Endothelial cell of umbilical vein (primary cell): ENCODE results near the gene THSD7B. TPM values are rescaled to one million over a fixed set of nuclear protein-coding genes. Genes with fewer than 3 reads are reported as not detected.

Experiments
- BruUV-seq: library from RNA; stranded (reverse); fragments of 400-500 nt; replicated peaks from 2 replicates; lab custom pipeline; 2021; lab: Mats Ljungman, UMichigan
- CTCF ChIA-PET: fragments of 300-600, 350-600 bp; sonication (Branson Sonifier 250); formaldehyde crosslinking; loops from one replicate; lab custom pipeline; 2021; ENCODE audit warnings: antibody characterized with exemption, inconsistent platforms; lab: Charles Lee
- POLR2A ChIA-PET: fragments of 300-600, 350-600 bp; sonication (Branson Sonifier 250); formaldehyde crosslinking; loops from one replicate; lab custom pipeline; 2021; ENCODE audit warnings: antibody characterized with exemption, inconsistent platforms; lab: Charles Lee
- DNase-seq: peaks from one replicate; pipeline ENCODE4 v3.0.0-alpha.2; 2011; ENCODE audit warnings: low read depth, low spot score
- FAIRE-seq: peaks from 2 replicates; lab custom pipeline; 2011; peaks lifted over from hg19 to GRCh38; lab: Jason Lieb, UNC
- H2AFZ ChIP-seq: 2 replicates; pipeline ENCODE4 v1.6.0; 2012; ENCODE audit warnings: low read depth, low read length, control low read depth, inconsistent platforms
- H3K27ac ChIP-seq: 2 replicates; pipeline ENCODE4 v1.5.1; 2011; ENCODE audit warnings: low read depth, mild to moderate bottlenecking, control low read depth, low read length, moderate library complexity; ENCODE audit not compliant: insufficient read depth
- H3K27me3 ChIP-seq, 2 experiments: 2 replicates each; pipeline versions ENCODE4 v1.6.0 to v1.6.1; 2011; ENCODE audit warnings: low read length in 2 of 2, mixed read lengths in 1 of 2; ENCODE audit not compliant: control insufficient read depth in 2 of 2, insufficient read depth in 2 of 2
- H3K36me3 ChIP-seq, 2 experiments: 2 replicates in 1 of 2; 3 replicates in 1 of 2; pipeline ENCODE4 v1.5.1; 2011; ENCODE audit warnings: low read length in 2 of 2, mild to moderate bottlenecking in 1 of 2, moderate library complexity in 1 of 2; ENCODE audit not compliant: control insufficient read depth in 2 of 2, insufficient read depth in 2 of 2; ENCODE audit errors: extremely low read depth in 1 of 2
- H3K4me1 ChIP-seq: 3 replicates; pipeline ENCODE4 v1.5.1; 2011; ENCODE audit warnings: mild to moderate bottlenecking, low read length; ENCODE audit not compliant: control insufficient read depth, insufficient read depth; ENCODE audit errors: extremely low read depth
- H3K4me2 ChIP-seq: 2 replicates; pipeline ENCODE4 v1.6.1; 2011; ENCODE audit warnings: low read length, control low read depth, mixed read lengths; ENCODE audit not compliant: insufficient read depth
- H3K4me3 ChIP-seq, 3 experiments: fragments of 200-600 bp in 1 of 3; sonication (generic), shearing (Covaris generic) in 1 of 3; replicated peaks in 1 of 3; 2 replicates each; pipeline ENCODE4 v1.5.1; 2011 to 2016; ENCODE audit warnings: control low read depth in 3 of 3, low read length in 3 of 3, mild to moderate bottlenecking in 2 of 3, inconsistent platforms in 1 of 3, low read depth in 1 of 3, moderate library complexity in 1 of 3; ENCODE audit not compliant: insufficient read depth in 1 of 3
- H3K79me2 ChIP-seq: 2 replicates; pipeline ENCODE4 v1.6.0; 2012; ENCODE audit warnings: low read length, inconsistent platforms; ENCODE audit not compliant: control insufficient read depth, insufficient read depth
- H3K9ac ChIP-seq: replicated peaks from 2 replicates; pipeline ENCODE3; 2011; ENCODE audit warnings: low read length, control low read depth; ENCODE audit not compliant: insufficient read depth; ENCODE audit errors: extremely low read depth
- H3K9me1 ChIP-seq: replicated peaks from 3 replicates; pipeline ENCODE4 v1.6.0; 2011; ENCODE audit warnings: mild to moderate bottlenecking, low read length; ENCODE audit not compliant: control insufficient read depth, insufficient read depth; ENCODE audit errors: extremely low read depth
- H3K9me3 ChIP-seq: replicated peaks from 2 replicates; pipeline ENCODE4 v1.5.1; 2012; ENCODE audit warnings: low read length, inconsistent platforms; ENCODE audit not compliant: control insufficient read depth, insufficient read depth
- H4K20me1 ChIP-seq: replicated peaks from 2 replicates; pipeline ENCODE3; 2011; ENCODE audit warnings: mild to moderate bottlenecking, low read length; ENCODE audit not compliant: control insufficient read depth, insufficient read depth; ENCODE audit errors: extremely low read depth
- CTCF ChIP-seq, 2 donors: IDR thresholded peaks; 1 replicate in 1 of 2; 2 replicates in 1 of 2; pipeline ENCODE4 v1.5.1; 2011; ENCODE audit warnings: low read length in 2 of 2, mild to moderate bottlenecking in 2 of 2, moderate library complexity in 2 of 2, control low read depth in 1 of 2, inconsistent platforms in 1 of 2, low read depth in 1 of 2; ENCODE audit not compliant: insufficient read depth in 1 of 2; ENCODE audit errors: extremely low read depth in 1 of 2
- EZH2 ChIP-seq: IDR thresholded peaks from 2 replicates; pipeline ENCODE4 v1.6.1; 2012; ENCODE audit warnings: borderline replicate concordance, low read depth, mild to moderate bottlenecking, moderate library complexity, low read length, inconsistent platforms; ENCODE audit not compliant: severe bottlenecking
- FOS ChIP-seq: IDR thresholded peaks from 2 replicates; pipeline ENCODE4 v1.6.1; 2011; ENCODE audit warnings: mild to moderate bottlenecking, low read length, moderate library complexity, borderline replicate concordance; ENCODE audit not compliant: insufficient read depth
- GATA2 ChIP-seq: IDR thresholded peaks from 2 replicates; pipeline ENCODE4 v1.7.0; 2011; ENCODE audit warnings: low read depth, mild to moderate bottlenecking, moderate library complexity, mixed read lengths, low read length; ENCODE audit not compliant: insufficient read length, insufficient read depth
- JUN ChIP-seq: IDR thresholded peaks from 2 replicates; pipeline ENCODE4 v1.6.1; 2011; ENCODE audit warnings: borderline replicate concordance, low read depth; ENCODE audit not compliant: insufficient read length, insufficient read depth
- MAX ChIP-seq: IDR thresholded peaks from 2 replicates; pipeline ENCODE4 v1.6.1; 2011; ENCODE audit not compliant: insufficient read depth, insufficient read length
- MYC ChIP-seq: IDR thresholded peaks from one replicate; pipeline ENCODE4 v1.6.1; 2011; ENCODE audit warnings: mild to moderate bottlenecking, low read depth, low read length
- POLR2A ChIP-seq: IDR thresholded peaks from 2 replicates; pipeline ENCODE4 v1.6.1; 2012; ENCODE audit warnings: low read depth, mild to moderate bottlenecking, control low read depth, low read length
- POLR2AphosphoS5 ChIP-seq: IDR thresholded peaks from 2 replicates; pipeline ENCODE4 v1.6.1; 2012; ENCODE audit warnings: low read depth, mild to moderate bottlenecking, control low read depth, low read length, moderate library complexity; ENCODE audit not compliant: insufficient read depth
- dilution Hi-C: fragments of 300-500 bp; cut with MboI; formaldehyde crosslinking; loops from one replicate; pipeline ENCODE4 v1.15.0; 2019; ENCODE audit warnings: low sequenced_read_pairs; ENCODE audit not compliant: extremely low pct_ligation_motif_present
- intact Hi-C: fragments of 100-400 bp; cut with micrococcal nuclease; formaldehyde crosslinking; loops from one replicate; pipeline ENCODE4 v1.10.0; 2022
- polyA plus RNA-seq, 4 experiments: library from polyadenylated mRNA; depleted of rRNA in 3 of 4; stranded (reverse) in 3 of 4; unstranded in 1 of 4; fragments of >200 nt; gene quantifications; 2 replicates each; pipeline versions ENCODE4 v1.2.1 to v1.2.3, GENCODE V29; 2011 to 2012; ENCODE audit warnings: missing spikeins in 1 of 4
- total RNA-seq: library from RNA; stranded (reverse); gene quantifications from 2 replicates; pipeline ENCODE4 v1.2.3, GENCODE V29; 2021

The THSD7B gene
- total and polyA plus RNA-seq, 2 donors (not counting 3 experiments of a cell fraction or from before 2014, with no cell fraction given), result 0.04 TPM; not detected in 1

- dilution Hi-C loops, result no loop called here
- Histone ChIP-seq H3K27ac (no peak overlapping the region), H3K4me1 (no peaks in the 10 kb centered on the region), H3K9ac (no peak overlapping the region), H3K27me3 (no peaks in the 10 kb centered on the region), H3K9me3 (no peaks in the 10 kb centered on the region), H2AFZ (no peak overlapping the region), H3K4me3 (no peak overlapping the region), H3K4me2 (no peak overlapping the region), H3K36me3 (no peaks in the 10 kb centered on the region), H3K79me2 (no peaks in the 10 kb centered on the region), H4K20me1 (no peaks in the 10 kb centered on the region), H3K9me1 (no peaks in the 10 kb centered on the region)
- TF ChIP-seq POLR2A, result no peak
- TF ChIP-seq MYC, result no peak
- TF ChIP-seq FOS, result no peak
- TF ChIP-seq JUN, result no peak
- TF ChIP-seq MAX, result no peak
- no peak for TF ChIP-seq GATA2
- TF ChIP-seq CTCF (IDR thresholded peaks at IDR 0.05; ENCODE audit: extremely low read depth in 1 of 2, insufficient read depth in 1 of 2, low read depth in 1 of 2, low read length in 2 of 2), result no peak
- no peak for TF ChIP-seq EZH2
- TF ChIP-seq POLR2AphosphoS5, result no peak
- CTCF ChIA-PET, result no interaction called here
- no peak for DNase-seq
- intact Hi-C loops, result no loop called here
- POLR2A ChIA-PET, result no interaction called here
- BruUV-seq, result no TSS peak
- no peak for FAIRE-seq
These were observed 15.3 kb upstream of the THSD7B start for GRCh38 chr2:136750065-136750464.
